A549 (cell line): ENCODE data around the gene KLLN. TPM values are rescaled to one million over a fixed set of nuclear protein-coding genes. Genes with fewer than 3 reads are reported as not detected.
"Not testable (repeated sequence)": the region's sequence is repeated elsewhere in the genome, so short reads cannot be mapped to it uniquely, and the experiment has no call there.

Experiments used
- ATAC-seq, 2 experiments: fragments of 200-7000 bp in 1 of 2; fragments of >200 bp in 1 of 2; cut with Nextera tagmentation in 1 of 2; cut with Tn5 transposase in 1 of 2; 3 replicates each; pipeline versions ENCODE4 v1.8.0 to v1.9.1; 2018 to 2020; ENCODE audit warnings: mild to moderate bottlenecking in 1 of 2, moderate library complexity in 1 of 2
- CTCF ChIA-PET: fragments of 300-600 bp; sonication (Branson Sonifier 250); formaldehyde crosslinking; extraction: SDS; loops from one replicate; lab custom pipeline; 2021; ENCODE audit warnings: antibody characterized with exemption, inconsistent platforms; lab: Yijun Ruan, JAX
- POLR2A ChIA-PET: fragments of 350-600 bp; formaldehyde crosslinking; extraction: SDS; loops from one replicate; lab custom pipeline; 2021; ENCODE audit warnings: antibody characterized with exemption, inconsistent platforms; lab: Yijun Ruan, JAX
- DNase-seq, 2 experiments: peaks; one replicate each; pipeline versions ENCODE4 v3.0.0 to v3.0.0-alpha.2; 2011 to 2016; ENCODE audit warnings: low read depth in 1 of 2, low spot score in 1 of 2
- FAIRE-seq: peaks from 2 replicates; lab custom pipeline; 2011; peaks lifted over from hg19 to GRCh38; lab: Jason Lieb, UNC
- H3K27ac ChIP-seq, 2 experiments: fragments of >200 bp; sonication (Bioruptor Twin); formaldehyde crosslinking; 3 replicates each; pipeline ENCODE4 v1.5.1; 2016 to 2017
- H3K4me1 ChIP-seq: fragments of >200 bp; sonication (Bioruptor Twin); formaldehyde crosslinking; 3 replicates; pipeline ENCODE4 v1.6.1; 2016
- H3K4me2 ChIP-seq: fragments of >200 bp; sonication (Bioruptor Twin); formaldehyde crosslinking; 3 replicates; pipeline ENCODE4 v1.6.1; 2016
- H3K4me3 ChIP-seq: fragments of >200 bp; sonication (Bioruptor Twin); formaldehyde crosslinking; 3 replicates; pipeline ENCODE4 v1.5.1; 2016
- H3K9me3 ChIP-seq: fragments of >200 bp; sonication (Bioruptor Twin); formaldehyde crosslinking; 3 replicates; pipeline ENCODE4 v1.6.1; 2016
- CEBPB ChIP-seq, 2 experiments: fragments of >200 bp in 1 of 2; sonication (Bioruptor Twin) in 1 of 2; formaldehyde crosslinking in 1 of 2; IDR thresholded peaks; 2 replicates each; pipeline ENCODE4 v1.6.1; 2012 to 2016
- EHMT2 ChIP-seq: fragments of 200-600 bp; sonication (generic); IDR thresholded peaks from 2 replicates; pipeline ENCODE4 v1.6.1; 2016; ENCODE audit warnings: antibody characterized with exemption, low read depth, mild to moderate bottlenecking, moderate library complexity
- FOSL2 ChIP-seq, 2 experiments: fragments of 450-650 bp in 1 of 2; fragments of >200 bp in 1 of 2; sonication (Bioruptor Twin) in 1 of 2; formaldehyde crosslinking; IDR thresholded peaks; 2 replicates each; pipeline versions ENCODE4 v1.5.0 to v1.6.1; 2016 to 2020; ENCODE audit warnings: mild to moderate bottlenecking in 1 of 2, moderate library complexity in 1 of 2
- HDAC2 ChIP-seq: fragments of 200-600 bp; sonication (generic); IDR thresholded peaks from 2 replicates; pipeline ENCODE4 v1.6.1; 2016
- HOXB13 ChIP-seq: fragments of 250-450 bp; sonication (Bioruptor Pico); IDR thresholded peaks from 2 replicates; pipeline ENCODE4 v1.5.0; 2020; ENCODE audit warnings: low read depth, mild to moderate bottlenecking, moderate library complexity
- HOXB5 ChIP-seq: fragments of 250-450 bp; sonication (Bioruptor Pico); IDR thresholded peaks from 2 replicates; pipeline ENCODE4 v1.5.0; 2020; ENCODE audit warnings: mild to moderate bottlenecking, moderate library complexity
- JUN ChIP-seq, 2 experiments: fragments of >200 bp; sonication (Bioruptor Twin); formaldehyde crosslinking; IDR thresholded peaks; 2 replicates in 1 of 2; 3 replicates in 1 of 2; pipeline ENCODE4 v1.6.1; 2016 to 2017
- KDM1A ChIP-seq: fragments of 200-600 bp; sonication (generic); IDR thresholded peaks from 2 replicates; pipeline ENCODE4 v1.6.1; 2016; ENCODE audit warnings: low read depth, mild to moderate bottlenecking
- MAFK ChIP-seq: fragments of 450-650 bp; IDR thresholded peaks from 2 replicates; pipeline ENCODE4 v1.6.1; 2014; ENCODE audit not compliant: partially characterized antibody
- NFE2L2 ChIP-seq: fragments of 150-350 bp; conservative IDR thresholded peaks from 2 replicates; pipeline ENCODE4 v1.6.1; 2014; ENCODE audit warnings: low read length
- NPAS2 ChIP-seq: fragments of 250-450 bp; sonication (Bioruptor Pico); IDR thresholded peaks from 2 replicates; pipeline ENCODE4 v1.8.0; 2022; ENCODE audit warnings: mild to moderate bottlenecking, moderate library complexity, borderline replicate concordance
- NR3C1 ChIP-seq: fragments of >200 bp; sonication (Bioruptor Twin); formaldehyde crosslinking; IDR thresholded peaks from 3 replicates; pipeline ENCODE4 v1.6.1; 2017
- PHF8 ChIP-seq: fragments of 200-600 bp; sonication (generic); IDR thresholded peaks from 2 replicates; pipeline ENCODE4 v1.6.1; 2016; ENCODE audit warnings: low read depth, mild to moderate bottlenecking, antibody characterized with exemption, moderate library complexity, borderline replicate concordance
- POLR2A ChIP-seq: IDR thresholded peaks from 2 replicates; pipeline ENCODE4 v1.6.1; 2012; ENCODE audit warnings: mild to moderate bottlenecking, low read length
- RFX5 ChIP-seq: fragments of 450-650 bp; IDR thresholded peaks from 2 replicates; pipeline ENCODE4 v1.7.1; 2014; ENCODE audit warnings: antibody characterized with exemption, mild to moderate bottlenecking, moderate library complexity
- ZC3H11A ChIP-seq: fragments of 450-650 bp; IDR thresholded peaks from 2 replicates; pipeline ENCODE4 v1.6.1; 2014; ENCODE audit warnings: antibody characterized with exemption, mild to moderate bottlenecking
- ZNF302 ChIP-seq: fragments of 250-450 bp; sonication (Bioruptor Pico); IDR thresholded peaks from 2 replicates; pipeline ENCODE4 v1.9.0; 2021; ENCODE audit warnings: inconsistent platforms, mild to moderate bottlenecking, moderate library complexity
- WGBS: methylation state at CpG from one replicate; pipeline ENCODE4 v1.1.6; 2017; ENCODE audit errors: missing lambda C conversion rate; 5-methylcytosine and 5-hydroxymethylcytosine counted together
- polyA plus RNA-seq, 4 experiments: library from polyadenylated mRNA; depleted of rRNA in 3 of 4; stranded (reverse); fragments of >200 nt; fragmentation: RNase III in 1 of 4; extraction: RNeasy Plus Mini Kit Qiagen cat#74134 plus additional on column Dnase treatment in 1 of 4; gene quantifications; 2 replicates in 3 of 4; 3 replicates in 1 of 4; pipeline ENCODE4 v1.2.3, GENCODE V29; 2011 to 2017
- TF ChIP-seq, protein P1 (sequence below): fragments of >200 bp; sonication (Bioruptor Twin); formaldehyde crosslinking; IDR thresholded peaks from 2 replicates; pipeline ENCODE4 v1.6.1; 2016
- TF ChIP-seq, protein P2 (sequence below): fragments of 250-450 bp; sonication (Bioruptor Pico); IDR thresholded peaks from 2 replicates; pipeline ENCODE4 v1.5.0; 2020; ENCODE audit warnings: low read depth, mild to moderate bottlenecking, moderate library complexity

Gene KLLN
- polyA plus RNA-seq, 2 of the 4 experiments (the other 2 are of a cell fraction): 0.57 to 0.58 TPM

DNA sequence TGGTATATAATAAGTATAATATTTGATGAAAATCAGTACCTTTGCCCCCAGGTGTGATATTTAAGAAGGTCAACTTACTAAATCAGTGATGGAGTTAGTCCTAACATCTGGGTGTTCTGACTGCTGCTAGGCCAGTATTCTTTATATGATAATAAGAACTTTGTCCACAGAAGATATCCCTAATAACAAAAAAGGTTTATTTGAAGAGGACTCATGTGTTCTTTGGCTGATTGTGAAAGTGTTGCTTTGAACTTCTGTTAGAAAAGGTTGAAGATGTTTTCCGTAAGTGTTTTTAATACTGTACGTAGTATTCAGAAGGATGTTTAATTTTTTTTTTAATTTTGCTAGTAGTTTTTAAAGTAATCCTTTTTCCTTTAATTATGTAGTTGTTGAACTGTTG is 10.3 kb upstream of the KLLN start:
- DNase-seq: no peak
- H3K4me1 ChIP-seq: peaks cover 56% of the 10 kb centered on the region
- no peak for FAIRE-seq
- WGBS: 90% methylated on average over 2 of the region's 2 CpGs
- no peak overlapping the region for H3K4me3 ChIP-seq
- H3K27ac ChIP-seq: no peak overlapping the region
- H3K9me3 ChIP-seq: no peaks in the 10 kb centered on the region
- no peak overlapping the region for H3K4me2 ChIP-seq
- CTCF ChIA-PET: interaction anchor here (0.7 kb wide), 1 partner anchor 159 kb away, joined by 3 read pairs; no protein-coding TSS in a partner anchor
- ATAC-seq: no peak
- POLR2A ChIA-PET: no interaction called here
- TF ChIP-seq NPAS2 (CRISPR knock-in tag): no peak
- no peak for TF ChIP-seq PHF8
- TF ChIP-seq RFX5: no peak

DNA sequence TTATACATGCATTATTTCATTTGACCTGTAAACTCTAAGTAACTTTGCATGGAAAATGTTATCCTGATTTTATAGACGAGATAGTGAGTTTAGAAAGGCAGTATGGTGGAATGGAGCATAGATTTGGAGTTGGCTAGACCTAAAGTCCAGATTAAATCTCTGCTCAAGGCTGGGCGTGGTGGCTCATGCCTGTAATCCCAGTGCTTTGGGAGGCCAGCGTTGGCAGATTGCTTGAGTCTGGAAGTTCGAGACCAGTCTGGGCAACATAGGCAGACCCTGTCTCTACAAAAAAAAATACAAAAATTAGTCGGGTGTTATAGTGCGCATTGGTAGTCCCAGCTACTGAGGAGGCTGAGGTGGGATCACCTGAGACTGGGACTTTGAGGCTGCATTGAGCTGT is 9.5 kb upstream of the KLLN start:
- no peak for TF ChIP-seq JUN (IDR thresholded peaks at IDR 0.05)
- no peak for TF ChIP-seq NR3C1
- no peak for TF ChIP-seq NFE2L2
- no peak for TF ChIP-seq EHMT2
- no peak for TF ChIP-seq FOSL2 (IDR thresholded peaks at IDR 0.05)
- no peak for TF ChIP-seq FOSL2 (CRISPR knock-in tag; IDR thresholded peaks at IDR 0.05)
- no peak for TF ChIP-seq HDAC2
- TF ChIP-seq PHF8: no peak
- no peak for TF ChIP-seq KDM1A
- no peak for TF ChIP-seq CEBPB (IDR thresholded peaks at IDR 0.05)
- no peak for TF ChIP-seq POLR2A
- TF ChIP-seq ZC3H11A: no peak
- TF ChIP-seq, protein P1, sequence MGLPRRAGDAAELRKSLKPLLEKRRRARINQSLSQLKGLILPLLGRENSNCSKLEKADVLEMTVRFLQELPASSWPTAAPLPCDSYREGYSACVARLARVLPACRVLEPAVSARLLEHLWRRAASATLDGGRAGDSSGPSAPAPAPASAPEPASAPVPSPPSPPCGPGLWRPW: no peak
- TF ChIP-seq, all 56 proteins: peak for 0
- Histone ChIP-seq H3K4me3 (no peak overlapping the region), H3K9me3 (no peaks in the 10 kb centered on the region), H3K4me2 (no peak overlapping the region), H3K27ac (no peak overlapping the region), H3K4me1 (peaks cover 65% of the 10 kb centered on the region)
- no peak for DNase-seq
- CTCF ChIA-PET: no interaction called here
- POLR2A ChIA-PET: interaction anchor here (1.0 to 1.3 kb wide), 2 partner anchors 10 to 11 kb away, joined by 4 to 9 read pairs; partner anchors contain the start of genes KLLN and PTEN
- ATAC-seq: peak in 1 of 2 experiments; percentile 19; a peak in 1 of 6 replicates
- no peak for FAIRE-seq
- WGBS: 95% methylated on average over 6 of the region's 6 CpGs

DNA sequence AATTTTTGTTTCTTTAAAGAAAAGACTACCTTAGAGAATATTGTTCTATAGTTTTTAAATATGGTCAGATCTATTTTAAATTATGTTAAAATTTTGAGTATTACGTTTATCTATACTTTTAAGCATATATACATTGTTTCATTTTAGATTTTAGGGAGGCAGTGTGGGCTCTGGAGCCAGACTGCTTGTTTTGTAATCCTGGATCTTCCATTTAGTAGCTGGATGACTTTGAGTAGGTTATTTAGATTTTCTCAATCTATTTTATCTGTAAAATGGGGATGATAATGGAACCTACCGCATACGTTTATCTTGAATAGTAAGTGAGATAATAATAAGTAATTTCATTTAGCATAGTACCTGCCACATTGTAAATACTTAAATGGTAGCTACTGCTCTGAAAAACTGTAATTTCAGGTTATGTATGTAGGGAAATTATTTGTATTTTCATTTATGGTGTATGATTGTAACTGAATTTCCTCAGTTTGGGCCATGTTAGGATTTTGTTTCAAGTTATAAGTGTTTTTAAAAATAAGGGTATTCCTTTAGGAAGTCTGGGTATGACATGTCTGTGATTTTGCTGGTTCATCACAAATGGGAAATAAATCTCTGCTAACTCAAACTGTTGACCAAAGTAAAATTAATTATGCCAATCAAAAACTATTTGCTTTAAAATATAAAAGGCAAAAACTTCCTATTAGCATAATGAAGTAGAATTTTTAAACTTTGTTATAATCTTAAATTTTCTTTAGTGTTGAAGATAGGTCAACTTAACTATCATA is 6.6 kb upstream of the KLLN start:
- Histone ChIP-seq H3K4me1 (peaks cover 59% of the 10 kb centered on the region), H3K4me2 (peak overlapping the region; percentile 94), H3K9me3 (no peaks in the 10 kb centered on the region), H3K27ac (no peak overlapping the region), H3K4me3 (no peak overlapping the region)
- DNase-seq (no peak), FAIRE-seq (no peak), ATAC-seq (no peak)
- peak; percentile 68 for TF ChIP-seq MAFK
- no peak for TF ChIP-seq HOXB13 (CRISPR knock-in tag)
- TF ChIP-seq HOXB5 (CRISPR knock-in tag): no peak
- TF ChIP-seq, protein P2, sequence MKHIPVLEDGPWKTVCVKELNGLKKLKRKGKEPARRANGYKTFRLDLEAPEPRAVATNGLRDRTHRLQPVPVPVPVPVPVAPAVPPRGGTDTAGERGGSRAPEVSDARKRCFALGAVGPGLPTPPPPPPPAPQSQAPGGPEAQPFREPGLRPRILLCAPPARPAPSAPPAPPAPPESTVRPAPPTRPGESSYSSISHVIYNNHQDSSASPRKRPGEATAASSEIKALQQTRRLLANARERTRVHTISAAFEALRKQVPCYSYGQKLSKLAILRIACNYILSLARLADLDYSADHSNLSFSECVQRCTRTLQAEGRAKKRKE: no peak
- TF ChIP-seq ZNF302: no peak
- CTCF ChIA-PET: no interaction called here
- POLR2A ChIA-PET: no interaction called here
- WGBS: 85% methylated on average over 3 of the region's 3 CpGs

DNA sequence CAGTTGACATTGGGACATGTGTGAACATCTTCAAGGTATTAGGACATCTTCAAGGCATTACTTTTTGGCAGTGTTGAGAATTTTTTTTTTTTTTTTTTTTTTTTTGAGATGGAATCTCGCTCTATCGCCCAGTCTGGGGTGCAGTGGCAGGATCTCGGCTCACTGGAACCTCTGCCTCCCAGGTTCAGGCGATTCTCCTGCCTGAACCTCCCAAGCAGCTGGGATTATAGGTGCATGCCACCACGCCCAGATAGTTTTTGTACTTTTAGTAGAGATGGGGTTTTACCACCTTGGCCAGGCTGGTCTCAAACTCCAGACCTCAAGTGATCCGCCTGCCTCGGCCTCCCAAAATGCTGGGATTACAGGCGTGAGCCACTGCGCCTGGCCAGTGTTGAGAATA is 5.8 kb upstream of the KLLN start:
- FAIRE-seq, CTCF ChIA-PET, H3K9me3 ChIP-seq, DNase-seq, ATAC-seq, H3K4me3 ChIP-seq: not testable (repeated sequence)
- Histone ChIP-seq H3K4me2 (peak overlapping the region; percentile 94), H3K27ac (0 out of 6 replicates have a peak overlapping the region, but pooled peaks of 1 of the 2 experiments have one; percentile 13), H3K4me1 (peaks cover 51% of the 10 kb centered on the region)
- WGBS: 91% methylated on average over 9 of the region's 9 CpGs
- POLR2A ChIA-PET: interaction anchor here (0.6 kb wide), 1 partner anchor 231 kb away, joined by 4 read pairs; no protein-coding TSS in a partner anchor
